PFSK-1 (cell line): ENCODE data around the gene PSMG2.

ENCODE experiments used
- FOXP2 ChIP-seq: optimal IDR thresholded peaks from 2 replicates; pipeline ENCODE3; 2011; ENCODE audit warnings: borderline replicate concordance, control low read depth, inconsistent platforms; ENCODE audit not compliant: insufficient read depth; ENCODE audit errors: extremely low read length, extremely low read depth
- POLR2AphosphoS5 ChIP-seq: IDR thresholded peaks from 2 replicates; pipeline ENCODE4 v1.6.1; 2012; ENCODE audit warnings: low read depth, mild to moderate bottlenecking, control low read depth, low read length, moderate library complexity
- REST ChIP-seq, 2 experiments: IDR thresholded peaks; 2 replicates each; pipeline versions ENCODE4 v1.6.1 to v1.8.0; 2011 to 2012; ENCODE audit warnings: low read depth in 2 of 2, low read length in 2 of 2, control low read depth in 1 of 2, inconsistent platforms in 1 of 2, mild to moderate bottlenecking in 1 of 2, moderate library complexity in 1 of 2; ENCODE audit not compliant: insufficient read depth in 1 of 2
- SIN3A ChIP-seq: IDR thresholded peaks from 2 replicates; pipeline ENCODE4 v1.6.1; 2012; ENCODE audit warnings: mild to moderate bottlenecking, low read length, moderate library complexity, borderline replicate concordance; ENCODE audit not compliant: insufficient read depth
- TAF1 ChIP-seq: IDR thresholded peaks from 2 replicates; pipeline ENCODE4 v1.6.1; 2012; ENCODE audit warnings: low read length, control low read depth, borderline replicate concordance; ENCODE audit not compliant: insufficient read depth

The PSMG2 gene

DNA sequence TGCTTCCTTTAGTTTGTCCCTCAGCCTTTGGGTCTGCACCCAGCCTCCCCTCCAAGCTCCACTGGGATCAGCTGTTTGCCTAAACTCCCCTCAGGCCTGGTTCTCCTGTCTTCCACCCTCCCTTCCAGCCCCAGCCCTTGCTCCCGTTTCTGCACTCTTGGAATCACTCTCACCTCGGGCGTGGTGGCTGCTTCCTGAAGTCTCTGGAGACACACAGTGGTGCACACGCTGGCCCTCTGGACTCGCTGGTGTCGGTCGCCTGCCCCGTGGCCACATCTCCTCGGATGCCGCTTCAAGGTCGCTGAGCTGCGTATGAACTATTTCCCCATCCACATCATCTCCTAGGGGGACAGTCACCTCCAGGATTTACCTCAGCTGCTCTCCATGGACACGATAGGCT is 46.3 kb downstream of the PSMG2 start:
- no peak for TF ChIP-seq TAF1
- TF ChIP-seq REST (IDR thresholded peaks at IDR 0.05; ENCODE audit: insufficient read depth in 1 of 2, low read depth in 2 of 2, low read length in 2 of 2): no peak
- no peak for TF ChIP-seq SIN3A
- TF ChIP-seq FOXP2: no peak
- no peak for TF ChIP-seq POLR2AphosphoS5

DNA sequence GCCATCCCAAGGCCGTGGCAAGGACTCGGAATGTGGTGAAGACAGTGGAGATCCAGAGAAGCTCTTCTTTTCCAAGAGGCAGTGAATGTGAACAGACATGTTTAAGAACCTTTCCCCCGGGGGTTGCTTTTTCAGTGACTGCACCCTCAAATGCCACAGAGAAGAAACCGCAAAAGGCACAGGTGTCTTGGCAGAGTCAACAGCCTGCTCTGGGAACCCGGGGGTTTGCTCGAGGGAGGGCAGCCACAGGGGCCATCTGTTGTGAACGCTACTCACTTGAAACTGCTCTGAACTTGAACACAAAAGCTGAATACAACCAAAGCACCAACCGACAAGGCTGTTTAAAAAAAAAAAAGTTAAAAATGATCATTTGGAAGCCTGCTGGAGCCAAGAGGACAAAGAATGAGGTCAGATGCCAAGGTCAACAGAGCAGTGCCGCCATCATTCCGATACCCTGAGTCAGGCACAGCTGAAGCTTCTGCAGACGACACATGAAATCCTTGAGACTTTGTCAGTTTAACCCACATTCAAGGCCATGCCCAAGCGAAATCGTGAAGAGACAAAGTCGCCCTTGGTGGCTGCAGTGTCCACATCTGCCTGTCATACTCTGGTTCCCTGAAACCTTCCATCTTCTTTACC is 47.4 kb downstream of the PSMG2 start:
- TF ChIP-seq FOXP2 (no peak), SIN3A (no peak), POLR2AphosphoS5 (no peak), TAF1 (no peak), REST (IDR thresholded peaks at IDR 0.05; ENCODE audit: insufficient read depth in 1 of 2, low read depth in 2 of 2, low read length in 2 of 2) (no peak)

DNA sequence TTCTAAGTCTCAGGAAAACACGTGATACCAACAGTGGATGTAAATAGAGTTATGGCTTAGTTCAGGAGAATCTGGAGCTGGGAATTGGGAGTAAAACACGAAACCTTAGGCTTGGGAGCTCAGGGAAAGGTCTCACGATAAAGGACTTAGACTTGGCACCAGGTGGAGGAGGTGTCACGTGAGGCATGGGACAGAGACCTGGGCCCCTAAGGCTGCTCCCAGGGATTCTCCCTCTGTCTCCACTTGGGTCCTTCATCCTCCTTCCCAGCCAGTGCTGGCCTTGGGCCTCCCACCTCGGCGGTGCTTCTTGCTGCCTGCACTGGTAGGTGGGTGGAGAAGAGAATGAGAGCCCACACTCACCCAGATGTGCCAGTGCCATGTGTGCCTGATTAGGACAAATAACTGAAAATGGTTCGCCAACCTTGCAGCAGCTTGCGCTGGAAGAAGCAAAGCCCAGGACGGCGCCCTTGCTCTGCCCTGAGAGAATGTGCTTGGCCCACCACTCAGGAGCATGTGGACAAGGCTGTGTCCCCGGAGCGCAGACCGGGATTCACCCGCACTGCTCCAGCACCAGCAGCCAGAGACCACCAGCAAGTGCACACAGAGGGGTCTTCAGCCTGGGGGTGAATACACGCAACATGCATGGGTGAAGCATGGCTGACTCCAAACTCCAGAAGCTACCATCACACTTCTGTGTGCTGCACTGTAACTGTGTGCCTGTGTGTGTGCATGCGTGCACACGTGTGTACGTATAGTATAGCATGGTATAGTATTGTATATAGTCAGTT is 48.1 kb downstream of the PSMG2 start:
- TF ChIP-seq REST (IDR thresholded peaks at IDR 0.05; ENCODE audit: insufficient read depth in 1 of 2, low read depth in 2 of 2, low read length in 2 of 2) (no peak), FOXP2 (no peak), POLR2AphosphoS5 (no peak), SIN3A (no peak), TAF1 (no peak)

DNA sequence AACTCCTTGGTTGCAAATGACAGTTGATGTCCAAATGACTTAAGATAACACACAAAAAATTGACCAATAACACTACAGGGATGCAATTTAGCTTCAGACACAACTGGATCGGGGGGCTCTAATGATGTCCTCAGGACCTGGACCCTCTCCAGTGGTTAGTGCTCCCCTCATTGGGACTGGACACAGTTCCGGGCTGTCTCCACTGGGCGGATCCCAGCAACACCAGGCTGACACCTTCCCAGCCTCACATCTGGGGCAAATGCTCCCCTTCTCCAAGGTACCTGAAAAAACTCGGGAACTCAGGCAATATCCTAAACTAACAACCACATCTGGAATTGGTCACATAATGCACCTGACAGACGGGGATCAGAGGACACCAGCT is 48.7 kb downstream of the PSMG2 start:
- TF ChIP-seq TAF1: no peak
- no peak for TF ChIP-seq SIN3A
- no peak for TF ChIP-seq POLR2AphosphoS5

GRCh38 chr18:12751891-12752290 is 49.0 kb downstream of the PSMG2 start:
- TF ChIP-seq FOXP2 (no peak), SIN3A (no peak), POLR2AphosphoS5 (no peak), REST (IDR thresholded peaks at IDR 0.05; ENCODE audit: insufficient read depth in 1 of 2, low read depth in 2 of 2, low read length in 2 of 2) (no peak), TAF1 (no peak)
